ENCODE data around the gene BBS2.

The BBS2 gene

DNA sequence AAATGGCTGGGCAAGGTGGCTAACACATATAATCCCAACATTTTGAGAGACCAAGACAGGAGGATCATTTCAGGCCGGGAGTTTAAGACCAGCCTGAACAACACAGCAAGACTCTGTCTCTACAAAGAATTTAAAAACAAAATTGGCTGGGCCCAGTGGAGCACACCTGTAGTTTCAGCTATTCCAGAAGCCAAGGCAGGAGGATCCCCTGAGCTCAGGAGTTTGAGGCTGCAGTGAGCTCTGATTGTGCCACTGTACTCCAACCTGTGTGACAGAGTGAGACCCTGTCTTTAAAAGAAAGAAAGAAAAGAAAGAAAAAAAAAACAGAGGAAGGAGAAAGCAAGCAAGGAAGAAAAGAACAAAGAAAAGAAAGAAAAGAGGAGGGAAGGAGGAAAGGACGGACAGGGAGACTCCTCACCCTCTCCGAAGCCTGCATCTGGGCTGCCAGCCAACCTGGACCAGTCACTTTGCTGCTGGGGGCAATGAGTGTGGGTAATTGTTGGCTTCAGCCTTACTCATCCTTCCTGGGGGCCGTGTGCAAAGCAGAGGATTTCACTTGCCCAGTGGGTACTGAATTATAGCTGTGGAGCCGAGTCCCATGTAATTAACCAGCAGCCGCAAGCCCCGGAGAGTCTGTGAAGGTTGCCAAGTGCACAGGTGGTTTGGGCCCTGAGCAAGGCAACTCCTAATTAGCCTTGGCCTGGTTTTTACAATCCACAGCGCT is 38.4 kb upstream of the BBS2 start (continued):
- TF ChIP-seq, protein P1, sequence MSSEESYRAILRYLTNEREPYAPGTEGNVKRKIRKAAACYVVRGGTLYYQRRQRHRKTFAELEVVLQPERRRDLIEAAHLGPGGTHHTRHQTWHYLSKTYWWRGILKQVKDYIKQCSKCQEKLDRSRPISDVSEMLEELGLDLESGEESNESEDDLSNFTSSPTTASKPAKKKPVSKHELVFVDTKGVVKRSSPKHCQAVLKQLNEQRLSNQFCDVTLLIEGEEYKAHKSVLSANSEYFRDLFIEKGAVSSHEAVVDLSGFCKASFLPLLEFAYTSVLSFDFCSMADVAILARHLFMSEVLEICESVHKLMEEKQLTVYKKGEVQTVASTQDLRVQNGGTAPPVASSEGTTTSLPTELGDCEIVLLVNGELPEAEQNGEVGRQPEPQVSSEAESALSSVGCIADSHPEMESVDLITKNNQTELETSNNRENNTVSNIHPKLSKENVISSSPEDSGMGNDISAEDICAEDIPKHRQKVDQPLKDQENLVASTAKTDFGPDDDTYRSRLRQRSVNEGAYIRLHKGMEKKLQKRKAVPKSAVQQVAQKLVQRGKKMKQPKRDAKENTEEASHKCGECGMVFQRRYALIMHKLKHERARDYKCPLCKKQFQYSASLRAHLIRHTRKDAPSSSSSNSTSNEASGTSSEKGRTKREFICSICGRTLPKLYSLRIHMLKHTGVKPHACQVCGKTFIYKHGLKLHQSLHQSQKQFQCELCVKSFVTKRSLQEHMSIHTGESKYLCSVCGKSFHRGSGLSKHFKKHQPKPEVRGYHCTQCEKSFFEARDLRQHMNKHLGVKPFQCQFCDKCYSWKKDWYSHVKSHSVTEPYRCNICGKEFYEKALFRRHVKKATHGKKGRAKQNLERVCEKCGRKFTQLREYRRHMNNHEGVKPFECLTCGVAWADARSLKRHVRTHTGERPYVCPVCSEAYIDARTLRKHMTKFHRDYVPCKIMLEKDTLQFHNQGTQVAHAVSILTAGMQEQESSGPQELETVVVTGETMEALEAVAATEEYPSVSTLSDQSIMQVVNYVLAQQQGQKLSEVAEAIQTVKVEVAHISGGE (tag by site-specific recombination; conservative IDR thresholded peaks at IDR 0.05; ENCODE audit: low read depth): 0 out of 2 replicates have a peak, but pooled peaks have one; percentile 26
- TF ChIP-seq HOXA7 (CRISPR knock-in tag; IDR thresholded peaks at IDR 0.05; ENCODE audit: borderline replicate concordance): no peak
- no peak for TF ChIP-seq OSR2 (tag by site-specific recombination; IDR thresholded peaks at IDR 0.05)
- TF ChIP-seq KLF7 (tag by site-specific recombination; IDR thresholded peaks at IDR 0.05; ENCODE audit: borderline replicate concordance): no peak
- no peak for TF ChIP-seq ZBTB1 (tag by site-specific recombination; IDR thresholded peaks at IDR 0.05)
- no peak for TF ChIP-seq ZNF146 (tag by site-specific recombination; IDR thresholded peaks at IDR 0.05)
- TF ChIP-seq ZNF24 (tag by site-specific recombination; IDR thresholded peaks at IDR 0.05): no peak
- TF ChIP-seq YY1 (tag by site-specific recombination; IDR thresholded peaks at IDR 0.05): no peak
- TF ChIP-seq, protein P2, sequence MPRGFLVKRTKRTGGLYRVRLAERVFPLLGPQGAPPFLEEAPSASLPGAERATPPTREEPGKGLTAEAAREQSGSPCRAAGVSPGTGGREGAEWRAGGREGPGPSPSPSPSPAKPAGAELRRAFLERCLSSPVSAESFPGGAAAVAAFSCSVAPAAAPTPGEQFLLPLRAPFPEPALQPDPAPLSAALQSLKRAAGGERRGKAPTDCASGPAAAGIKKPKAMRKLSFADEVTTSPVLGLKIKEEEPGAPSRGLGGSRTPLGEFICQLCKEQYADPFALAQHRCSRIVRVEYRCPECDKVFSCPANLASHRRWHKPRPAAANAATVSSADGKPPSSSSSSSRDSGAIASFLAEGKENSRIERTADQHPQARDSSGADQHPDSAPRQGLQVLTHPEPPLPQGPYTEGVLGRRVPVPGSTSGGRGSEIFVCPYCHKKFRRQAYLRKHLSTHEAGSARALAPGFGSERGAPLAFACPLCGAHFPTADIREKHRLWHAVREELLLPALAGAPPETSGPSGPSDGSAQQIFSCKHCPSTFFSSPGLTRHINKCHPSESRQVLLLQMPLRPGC (tag by site-specific recombination; IDR thresholded peaks at IDR 0.05): no peak
- no peak for TF ChIP-seq ZFP41 (tag by site-specific recombination; IDR thresholded peaks at IDR 0.05; ENCODE audit: borderline replicate concordance)
- no peak for TF ChIP-seq ZNF585B (tag by site-specific recombination; IDR thresholded peaks at IDR 0.05)
- TF ChIP-seq MZF1 (tag by site-specific recombination; IDR thresholded peaks at IDR 0.05; ENCODE audit: borderline replicate concordance): no peak
- peak; percentile 65 for TF ChIP-seq FEZF1 (tag by site-specific recombination; IDR thresholded peaks at IDR 0.05)
- TF ChIP-seq, protein P3, sequence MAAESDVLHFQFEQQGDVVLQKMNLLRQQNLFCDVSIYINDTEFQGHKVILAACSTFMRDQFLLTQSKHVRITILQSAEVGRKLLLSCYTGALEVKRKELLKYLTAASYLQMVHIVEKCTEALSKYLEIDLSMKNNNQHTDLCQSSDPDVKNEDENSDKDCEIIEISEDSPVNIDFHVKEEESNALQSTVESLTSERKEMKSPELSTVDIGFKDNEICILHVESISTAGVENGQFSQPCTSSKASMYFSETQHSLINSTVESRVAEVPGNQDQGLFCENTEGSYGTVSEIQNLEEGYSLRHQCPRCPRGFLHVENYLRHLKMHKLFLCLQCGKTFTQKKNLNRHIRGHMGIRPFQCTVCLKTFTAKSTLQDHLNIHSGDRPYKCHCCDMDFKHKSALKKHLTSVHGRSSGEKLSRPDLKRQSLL (tag by site-specific recombination; IDR thresholded peaks at IDR 0.05): no peak
- TF ChIP-seq GLIS1 (tag by site-specific recombination; IDR thresholded peaks at IDR 0.05): peak; percentile 87
- no peak for TF ChIP-seq ZNF830 (tag by site-specific recombination; IDR thresholded peaks at IDR 0.05; ENCODE audit: low read depth)
- 0 out of 2 replicates have a peak, but pooled peaks have one; percentile 19 for TF ChIP-seq ZNF600 (tag by site-specific recombination; IDR thresholded peaks at IDR 0.05)
- TF ChIP-seq, protein P4, sequence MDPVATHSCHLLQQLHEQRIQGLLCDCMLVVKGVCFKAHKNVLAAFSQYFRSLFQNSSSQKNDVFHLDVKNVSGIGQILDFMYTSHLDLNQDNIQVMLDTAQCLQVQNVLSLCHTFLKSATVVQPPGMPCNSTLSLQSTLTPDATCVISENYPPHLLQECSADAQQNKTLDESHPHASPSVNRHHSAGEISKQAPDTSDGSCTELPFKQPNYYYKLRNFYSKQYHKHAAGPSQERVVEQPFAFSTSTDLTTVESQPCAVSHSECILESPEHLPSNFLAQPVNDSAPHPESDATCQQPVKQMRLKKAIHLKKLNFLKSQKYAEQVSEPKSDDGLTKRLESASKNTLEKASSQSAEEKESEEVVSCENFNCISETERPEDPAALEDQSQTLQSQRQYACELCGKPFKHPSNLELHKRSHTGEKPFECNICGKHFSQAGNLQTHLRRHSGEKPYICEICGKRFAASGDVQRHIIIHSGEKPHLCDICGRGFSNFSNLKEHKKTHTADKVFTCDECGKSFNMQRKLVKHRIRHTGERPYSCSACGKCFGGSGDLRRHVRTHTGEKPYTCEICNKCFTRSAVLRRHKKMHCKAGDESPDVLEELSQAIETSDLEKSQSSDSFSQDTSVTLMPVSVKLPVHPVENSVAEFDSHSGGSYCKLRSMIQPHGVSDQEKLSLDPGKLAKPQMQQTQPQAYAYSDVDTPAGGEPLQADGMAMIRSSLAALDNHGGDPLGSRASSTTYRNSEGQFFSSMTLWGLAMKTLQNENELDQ (tag by site-specific recombination; IDR thresholded peaks at IDR 0.05; ENCODE audit: low read depth): no peak
- peak; percentile 65 for TF ChIP-seq ZNF366 (tag by site-specific recombination; conservative IDR thresholded peaks at IDR 0.05)
- TF ChIP-seq EGR2 (tag by site-specific recombination; IDR thresholded peaks at IDR 0.05; ENCODE audit: low read depth): no peak
- TF ChIP-seq ZNF785 (tag by site-specific recombination; IDR thresholded peaks at IDR 0.05): no peak
- TF ChIP-seq ZNF133 (tag by site-specific recombination; IDR thresholded peaks at IDR 0.05): no peak
- TF ChIP-seq PRDM1 (tag by site-specific recombination; IDR thresholded peaks at IDR 0.05): peak; percentile 53
- no peak for TF ChIP-seq HOXD13 (CRISPR knock-in tag; IDR thresholded peaks at IDR 0.05; ENCODE audit: borderline replicate concordance)
- TF ChIP-seq GLI2 (tag by site-specific recombination; IDR thresholded peaks at IDR 0.05; ENCODE audit: borderline replicate concordance, low read depth): no peak
- TF ChIP-seq, protein P5, sequence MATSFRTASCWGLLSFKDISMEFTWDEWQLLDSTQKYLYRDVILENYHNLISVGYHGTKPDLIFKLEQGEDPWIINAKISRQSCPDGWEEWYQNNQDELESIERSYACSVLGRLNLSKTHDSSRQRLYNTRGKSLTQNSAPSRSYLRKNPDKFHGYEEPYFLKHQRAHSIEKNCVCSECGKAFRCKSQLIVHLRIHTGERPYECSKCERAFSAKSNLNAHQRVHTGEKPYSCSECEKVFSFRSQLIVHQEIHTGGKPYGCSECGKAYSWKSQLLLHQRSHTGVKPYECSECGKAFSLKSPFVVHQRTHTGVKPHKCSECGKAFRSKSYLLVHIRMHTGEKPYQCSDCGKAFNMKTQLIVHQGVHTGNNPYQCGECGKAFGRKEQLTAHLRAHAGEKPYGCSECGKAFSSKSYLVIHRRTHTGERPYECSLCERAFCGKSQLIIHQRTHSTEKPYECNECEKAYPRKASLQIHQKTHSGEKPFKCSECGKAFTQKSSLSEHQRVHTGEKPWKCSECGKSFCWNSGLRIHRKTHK (tag by site-specific recombination; IDR thresholded peaks at IDR 0.05): no peak
